ENCODE data around the gene TOM1L2.
A peak's percentile ranks its signal among the peaks of the same experiment; 100 is the strongest.

Gene TOM1L2

DNA sequence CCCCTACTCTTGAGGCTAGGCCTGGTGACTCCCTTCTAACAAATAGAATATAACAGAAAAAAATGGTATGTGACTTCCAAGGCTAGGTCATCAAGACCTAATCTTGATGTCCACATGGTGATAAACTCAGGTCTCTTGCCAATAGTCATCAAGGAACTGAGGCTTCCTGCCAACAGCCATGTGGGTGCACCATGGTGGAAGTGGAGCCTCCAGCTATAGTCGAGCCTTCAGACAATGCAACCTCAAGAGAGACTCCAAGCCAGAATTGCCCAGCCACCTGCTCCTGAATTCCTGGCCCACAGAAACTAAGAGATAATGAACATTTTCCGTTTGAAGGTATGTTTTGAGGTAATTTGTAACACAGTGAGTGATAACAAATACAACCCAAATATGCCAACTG lies 79.5 kb downstream of the TOM1L2 start:
- DNase-seq = no peak

DNA sequence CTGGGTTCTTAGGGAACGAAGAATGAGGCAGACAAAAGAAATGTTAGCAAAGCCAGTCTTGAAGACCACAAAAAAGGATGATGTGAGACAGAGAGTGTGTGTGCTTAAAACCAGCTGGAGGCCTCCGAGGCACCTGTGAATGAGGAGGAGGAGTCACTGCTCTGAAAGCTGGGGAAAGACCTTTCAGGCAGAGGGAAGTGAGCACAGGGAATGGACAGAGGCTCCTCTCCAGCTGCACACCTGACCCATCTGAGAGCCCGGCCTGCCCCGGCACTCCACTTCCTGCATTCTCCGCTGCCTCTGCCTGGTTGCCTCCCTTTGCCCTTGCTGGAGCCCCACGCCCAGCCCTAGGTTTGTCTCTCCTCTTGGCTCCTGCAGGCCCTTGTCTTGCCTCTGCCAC lies 80.2 kb downstream of the TOM1L2 start:
- no peak for DNase-seq

DNA sequence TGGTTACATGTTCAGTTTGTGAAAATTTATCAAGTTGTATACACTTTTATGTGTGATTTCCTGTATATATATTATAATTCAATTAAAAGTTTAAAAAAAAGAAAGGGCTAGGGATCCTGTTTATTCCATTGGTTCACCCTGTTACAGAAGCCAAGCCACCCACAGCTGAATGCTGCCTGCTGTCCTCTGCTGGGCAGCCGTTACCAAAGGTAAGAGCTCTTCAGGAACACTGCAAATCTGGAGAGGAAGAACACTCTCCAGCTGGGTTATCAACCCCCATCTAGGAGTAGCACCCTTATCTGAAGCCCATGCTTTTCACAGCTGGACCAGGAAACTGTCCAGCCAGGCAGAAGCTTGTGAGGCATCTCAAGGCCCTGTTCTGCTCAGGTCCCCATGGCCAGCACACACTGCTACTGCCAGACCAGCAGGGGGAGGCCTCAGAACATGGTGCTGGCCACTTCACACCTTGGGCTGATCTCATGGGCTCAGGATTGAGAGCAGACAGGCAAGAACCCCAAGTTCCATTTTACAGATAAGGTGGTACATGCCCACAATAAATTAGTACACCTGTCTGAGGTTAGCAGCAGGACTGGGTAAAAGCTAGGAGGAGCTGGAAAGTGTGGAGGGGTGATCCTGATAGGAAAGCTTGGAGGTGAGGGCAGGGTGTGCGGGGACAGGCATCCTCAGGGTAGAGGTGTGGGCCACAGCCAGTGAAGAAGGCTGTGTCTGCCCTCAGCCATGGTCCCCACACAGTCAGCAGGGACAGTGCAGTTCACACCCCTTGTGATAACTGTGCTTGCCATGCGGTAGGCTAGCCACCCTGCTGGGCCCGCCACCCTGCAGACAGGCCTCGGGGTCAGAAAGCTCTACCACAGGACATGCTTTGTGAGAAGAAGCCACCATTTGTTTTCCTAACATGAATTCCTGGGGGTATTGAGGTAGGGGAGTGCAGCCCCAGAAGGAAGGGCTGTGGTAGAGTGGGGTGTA lies 81.1 kb downstream of the TOM1L2 start:
- peak; percentile 10 to 47 for DNase-seq

DNA sequence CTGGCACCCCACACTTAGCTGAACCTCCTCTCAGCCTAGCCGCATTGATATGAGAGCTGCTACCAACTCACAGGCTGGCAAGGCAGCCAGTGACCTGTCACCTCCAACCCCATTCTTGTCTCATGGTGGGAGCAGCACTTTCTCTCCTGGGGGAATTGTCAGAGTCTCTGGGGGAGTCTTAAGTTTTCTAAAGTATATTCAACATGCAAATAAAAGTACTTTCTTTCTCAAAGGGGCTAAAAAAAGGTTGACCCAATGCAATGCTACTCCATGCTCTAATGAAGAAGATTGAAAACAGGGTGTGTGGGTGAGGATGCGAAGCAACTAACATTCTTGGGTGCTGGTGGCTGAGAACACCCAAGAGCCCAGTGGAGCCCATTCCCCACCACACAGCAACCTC lies 82.3 kb downstream of the TOM1L2 start:
- DNase-seq = no peak

DNA sequence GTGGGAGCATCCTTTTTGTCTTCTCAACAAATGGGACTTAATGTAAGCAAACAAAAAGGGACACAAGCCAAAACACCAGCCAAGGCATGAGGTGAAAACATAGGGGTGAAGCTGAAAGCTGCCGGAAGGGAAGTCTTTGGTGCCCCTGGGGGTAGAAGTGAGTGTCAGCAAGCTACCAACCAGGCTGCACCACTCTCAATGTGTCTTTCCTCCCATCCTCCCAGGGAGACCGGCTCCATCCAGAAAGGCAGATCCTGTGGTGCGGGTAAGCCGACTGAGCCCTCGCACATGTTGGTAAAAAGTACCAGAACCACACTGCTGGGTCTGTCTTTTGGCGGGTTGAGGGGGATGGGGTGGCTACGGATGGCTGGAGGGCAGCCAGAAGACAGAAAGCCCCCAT lies 83.4 kb downstream of the TOM1L2 start:
- DNase-seq = no peak

DNA sequence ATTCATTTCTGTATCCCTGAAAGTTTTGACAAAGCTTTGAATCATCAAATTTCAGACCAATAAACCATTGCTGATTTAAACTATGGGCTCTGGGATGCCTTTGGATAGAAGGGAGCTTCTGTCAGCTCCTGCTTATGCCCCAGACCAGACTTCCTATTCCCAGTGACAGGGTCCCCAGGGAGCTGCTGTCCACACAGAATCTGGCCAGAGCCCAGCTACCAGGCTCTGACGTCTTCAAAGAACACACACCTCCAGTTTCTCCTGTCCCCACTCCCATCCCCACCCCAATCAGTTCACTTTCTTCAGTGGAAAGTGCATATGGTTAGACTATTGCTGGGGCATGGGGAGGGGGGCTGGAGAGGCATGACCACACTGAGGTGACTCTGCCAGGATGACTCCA lies 83.8 kb downstream of the TOM1L2 start:
- no peak for DNase-seq

DNA sequence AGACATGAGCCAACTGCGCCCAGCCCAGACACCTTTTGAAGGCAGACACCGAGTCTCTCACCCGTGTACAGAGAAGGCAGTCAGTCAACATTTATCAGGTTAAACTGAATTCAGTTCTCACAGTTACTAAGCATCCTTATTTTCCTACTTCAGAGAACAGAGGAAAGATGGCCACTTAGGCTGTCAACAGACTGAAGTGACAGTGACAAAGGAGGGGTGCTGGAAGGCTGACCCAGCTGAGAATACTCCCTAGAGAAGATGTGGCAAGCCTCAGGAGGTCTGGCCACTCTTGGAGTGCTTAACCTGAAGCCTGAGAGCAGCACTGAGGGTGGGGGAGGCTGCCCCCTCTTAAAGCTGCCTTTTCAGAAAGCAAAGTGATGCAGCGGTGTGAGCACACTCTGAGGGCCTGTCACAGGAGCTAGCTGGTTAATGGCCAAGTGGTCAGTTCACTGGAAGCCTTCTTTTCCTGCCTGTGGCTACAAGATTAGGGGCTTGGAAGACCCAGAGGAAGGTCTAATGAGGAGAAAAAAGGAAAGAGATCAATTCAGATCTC lies 84.4 kb downstream of the TOM1L2 start:
- no peak for DNase-seq

DNA sequence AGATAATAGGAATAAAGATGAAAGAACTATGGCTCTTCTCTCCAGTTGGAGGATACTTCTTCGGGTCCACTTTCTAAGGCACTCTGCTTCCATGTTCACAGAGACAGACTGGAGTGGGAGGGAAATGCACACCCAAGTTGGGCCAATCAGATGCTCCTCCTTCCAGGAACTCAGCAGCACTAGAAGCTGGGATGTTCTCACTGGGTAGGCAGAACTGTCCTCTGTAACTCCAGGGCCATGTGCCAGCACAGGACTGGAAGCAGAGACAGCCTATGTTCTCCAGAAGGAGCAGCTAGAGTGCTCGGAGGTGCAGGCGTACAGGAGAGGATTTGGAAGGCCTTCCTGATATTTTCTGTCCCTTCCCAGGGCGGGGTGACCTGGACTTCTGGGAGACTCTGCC lies 85.5 kb downstream of the TOM1L2 start:
- no peak for DNase-seq

DNA sequence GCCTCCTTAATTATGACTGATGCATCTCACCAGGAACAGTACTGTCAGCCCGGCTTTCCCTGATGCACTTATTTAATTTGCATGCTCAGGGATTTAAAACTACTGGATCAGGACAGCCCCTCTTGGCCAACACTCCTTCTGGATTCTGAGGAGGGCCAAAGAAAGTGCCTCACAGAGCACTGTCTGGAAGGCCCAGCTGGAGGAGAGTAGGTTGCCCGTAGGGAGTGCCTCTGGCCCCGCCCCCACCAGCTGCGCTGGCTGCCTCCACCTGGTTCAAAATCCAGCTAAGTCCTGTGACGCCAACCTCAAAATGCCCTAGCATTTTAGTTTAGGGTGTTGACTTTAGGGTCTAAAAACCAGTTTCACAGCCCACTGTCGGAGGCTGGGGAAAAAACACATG lies 86.0 kb downstream of the TOM1L2 start:
- DNase-seq = no peak

DNA sequence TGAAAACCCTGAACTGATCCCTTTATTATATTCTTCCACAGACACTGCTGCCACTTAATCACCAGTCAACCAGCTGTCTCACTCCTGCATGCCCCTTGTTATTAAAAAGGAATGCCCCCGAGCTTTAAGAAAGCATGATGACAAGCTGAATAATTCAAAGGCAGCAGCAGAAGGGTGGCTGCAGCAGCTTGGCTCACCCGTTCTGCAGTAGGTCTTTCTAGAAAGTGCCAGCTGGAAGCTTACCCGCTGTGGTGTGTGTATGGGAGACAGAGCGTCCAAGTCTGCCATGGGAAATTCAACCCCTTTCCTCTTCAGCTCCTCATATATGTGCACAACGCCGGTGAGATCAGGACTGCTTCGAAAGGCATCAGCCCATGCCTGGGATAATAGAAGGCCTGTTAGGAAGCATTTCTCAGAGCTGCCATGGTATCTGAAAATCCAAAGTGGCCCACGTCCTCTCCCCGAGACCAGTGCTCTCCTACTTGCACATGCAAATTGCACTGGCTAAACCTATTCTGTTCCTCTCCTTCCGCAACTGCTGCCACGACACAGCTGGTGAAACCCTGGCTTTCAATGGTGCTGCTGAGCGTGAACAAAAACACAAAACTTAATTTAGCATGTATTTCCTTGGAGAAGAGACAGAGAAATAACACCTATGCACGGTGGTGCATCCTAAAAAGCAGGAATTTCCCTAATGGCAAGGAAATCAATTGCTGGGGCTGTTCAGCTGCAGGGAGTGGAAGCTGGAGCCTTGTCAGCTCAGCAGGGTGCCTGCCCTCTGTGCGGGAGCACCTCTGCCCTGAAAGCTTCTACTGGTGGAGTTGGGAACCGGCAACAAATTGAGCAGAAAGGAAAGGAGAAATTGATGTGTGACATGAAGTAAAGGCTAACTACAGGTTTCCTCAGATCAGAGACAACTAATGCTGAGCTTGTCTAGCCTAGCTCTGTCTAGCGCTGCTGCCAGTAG lies 87.5 kb downstream of the TOM1L2 start:
- no peak for DNase-seq

DNA sequence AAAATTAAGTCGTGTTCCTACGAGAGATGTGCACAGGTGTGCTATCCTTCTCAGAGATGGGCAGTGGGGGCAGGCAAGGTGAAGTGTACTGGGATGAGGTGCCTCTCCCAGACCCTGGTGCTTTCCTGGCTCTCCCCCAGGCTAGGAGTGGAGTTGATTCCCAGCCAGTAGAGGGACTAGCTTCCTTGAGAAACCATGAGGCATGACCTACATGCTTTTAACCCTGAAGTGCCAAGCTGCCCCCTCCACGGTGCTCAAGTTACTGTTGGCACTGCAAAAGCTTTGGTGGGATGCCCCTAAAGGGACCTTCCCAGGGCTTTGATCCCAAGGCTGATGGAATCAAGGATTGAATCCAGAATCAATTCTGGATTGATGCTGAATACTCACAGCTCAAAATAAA lies 88.4 kb downstream of the TOM1L2 start:
- DNase-seq = no peak

DNA sequence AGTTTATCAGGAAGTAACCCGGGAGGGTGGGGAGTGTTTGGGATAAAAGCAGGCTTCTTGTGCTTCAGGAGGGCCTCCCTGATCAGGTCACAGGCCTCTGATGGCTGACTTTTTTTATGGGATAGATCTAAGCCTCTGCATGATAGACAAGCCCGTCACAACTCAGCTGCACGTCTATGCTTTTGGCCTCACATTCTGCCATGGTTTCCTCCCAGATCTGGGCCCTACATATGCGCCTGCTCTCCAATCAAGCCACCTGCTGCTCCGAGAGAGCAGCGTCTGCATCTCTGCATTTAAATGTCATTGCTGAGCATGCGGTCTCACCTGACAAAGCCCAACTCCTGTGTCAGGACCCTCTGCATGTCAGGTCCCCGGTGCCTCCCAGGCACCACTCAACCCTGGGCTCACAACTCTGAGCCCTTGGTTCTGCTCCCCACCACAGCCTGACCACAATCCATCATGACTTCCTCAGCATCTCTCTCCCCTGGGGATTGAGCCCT lies 90.1 kb downstream of the TOM1L2 start:
- no peak for DNase-seq

DNA sequence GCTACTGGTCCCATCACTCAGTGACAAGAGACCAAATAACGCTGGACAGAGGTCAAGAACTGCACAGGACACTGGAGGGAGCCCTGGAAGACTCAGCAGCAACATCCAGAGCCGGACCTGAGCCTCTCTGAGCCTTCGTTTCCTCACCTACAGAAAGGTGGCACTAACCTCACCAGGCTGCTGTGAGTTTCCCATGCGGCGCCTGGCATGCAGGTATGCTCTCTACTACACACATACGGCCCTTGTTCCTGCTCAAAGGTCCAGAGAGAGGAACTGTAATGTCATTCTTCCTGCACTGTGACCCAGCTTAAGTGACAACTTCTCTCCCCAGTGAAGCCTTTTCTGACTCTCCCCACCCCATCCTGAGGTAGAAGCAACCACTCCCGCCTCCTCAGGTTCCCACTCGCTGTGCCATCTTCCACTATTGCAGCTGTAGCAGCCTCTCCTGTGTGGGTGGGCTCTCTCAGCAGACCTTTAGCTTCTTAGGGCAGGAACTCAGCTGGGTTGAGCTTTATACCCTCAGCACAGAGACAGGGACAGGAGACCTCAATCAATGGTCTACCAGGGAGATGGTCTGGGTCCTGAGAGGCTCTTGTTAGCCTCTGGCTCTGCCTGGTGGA lies 91.5 kb downstream of the TOM1L2 start:
- DNase-seq = no peak

DNA sequence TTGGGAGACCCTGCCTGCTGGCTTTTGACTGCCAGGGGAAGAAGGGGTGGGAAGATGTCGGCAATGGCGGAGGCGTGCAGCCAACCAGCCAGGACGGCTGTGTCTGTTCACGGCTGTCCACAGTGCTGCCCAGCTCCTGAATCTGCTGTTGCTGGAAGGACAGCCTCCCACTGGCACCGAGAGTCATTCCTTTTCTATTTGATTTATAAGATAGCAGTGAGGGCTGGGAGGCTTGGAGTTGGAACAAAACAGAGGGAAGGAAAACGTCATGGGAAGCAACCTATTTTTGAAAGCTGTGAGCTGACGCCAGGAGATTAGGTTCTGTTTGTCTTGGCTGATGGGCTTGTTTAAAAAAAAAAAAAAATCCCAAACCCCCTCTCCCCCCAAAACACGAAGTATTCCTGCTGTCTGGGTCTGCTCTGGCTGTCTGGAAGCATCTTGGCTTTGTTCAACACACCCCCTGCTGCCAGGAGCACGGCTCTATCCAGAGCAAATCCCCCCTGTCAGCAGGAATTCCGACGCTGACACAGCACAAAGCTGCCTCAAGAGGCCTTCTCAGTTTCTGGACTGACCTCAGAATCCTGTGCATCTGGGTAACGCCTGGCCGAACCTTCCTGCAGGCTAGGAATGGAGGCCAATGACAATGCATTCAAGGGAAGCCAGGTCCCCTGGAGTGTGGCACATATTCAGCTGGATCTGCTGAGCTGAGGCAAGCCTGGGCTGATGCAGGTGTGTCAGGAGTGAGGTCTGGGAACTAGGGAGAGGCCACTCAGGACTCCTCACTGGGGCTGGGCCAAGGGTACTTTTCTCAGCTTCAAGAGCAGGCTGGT lies 94.5 kb downstream of the TOM1L2 start:
- peak; percentile 15 to 69 for DNase-seq

DNA sequence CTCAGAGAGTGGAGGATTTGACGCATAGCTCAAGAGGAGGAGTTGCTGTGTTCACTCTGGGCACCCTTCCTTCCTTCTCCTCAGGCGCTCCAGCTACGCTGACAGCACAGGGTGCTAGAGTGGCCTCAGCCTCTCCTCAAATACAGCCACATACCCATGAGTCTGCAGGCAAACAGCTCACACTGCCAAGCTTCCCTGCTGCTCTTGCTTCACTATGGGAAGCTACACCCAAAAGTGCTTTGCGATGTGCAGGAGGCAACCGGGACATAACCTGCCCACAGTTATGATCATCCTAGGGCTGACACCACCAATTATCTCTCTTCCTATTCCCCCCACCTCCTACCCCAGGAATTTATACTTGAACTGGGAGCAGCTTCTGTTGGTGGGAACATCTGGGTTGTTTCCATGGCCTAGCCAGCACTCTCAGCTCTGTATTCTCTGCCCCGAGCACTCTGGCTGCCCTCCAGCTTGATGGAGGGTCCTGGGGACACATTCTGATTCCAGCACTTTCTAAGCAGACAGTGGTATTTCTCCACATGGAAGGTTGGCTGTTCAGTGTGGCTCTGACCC lies 95.2 kb downstream of the TOM1L2 start:
- no peak for DNase-seq

DNA sequence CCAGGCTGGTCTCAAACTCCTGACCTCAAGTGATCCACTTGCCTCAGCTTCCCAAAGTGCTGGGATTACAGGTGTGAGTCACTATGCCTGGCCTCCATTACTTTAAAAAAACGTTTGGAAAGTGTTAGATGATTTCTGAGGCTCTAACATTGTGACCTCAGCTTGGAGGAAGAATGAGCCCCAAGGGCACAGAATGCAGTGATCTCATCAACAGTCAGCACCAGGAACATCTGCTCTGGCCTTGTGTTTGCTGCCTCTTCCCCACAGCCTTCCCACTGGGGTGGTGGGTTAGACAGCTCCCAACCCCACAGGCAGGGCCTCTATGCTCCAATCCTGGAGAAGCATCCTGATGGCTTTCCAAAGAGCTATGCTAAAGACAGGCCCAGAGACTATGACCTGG lies 97.7 kb downstream of the TOM1L2 start:
- no peak for DNase-seq

DNA sequence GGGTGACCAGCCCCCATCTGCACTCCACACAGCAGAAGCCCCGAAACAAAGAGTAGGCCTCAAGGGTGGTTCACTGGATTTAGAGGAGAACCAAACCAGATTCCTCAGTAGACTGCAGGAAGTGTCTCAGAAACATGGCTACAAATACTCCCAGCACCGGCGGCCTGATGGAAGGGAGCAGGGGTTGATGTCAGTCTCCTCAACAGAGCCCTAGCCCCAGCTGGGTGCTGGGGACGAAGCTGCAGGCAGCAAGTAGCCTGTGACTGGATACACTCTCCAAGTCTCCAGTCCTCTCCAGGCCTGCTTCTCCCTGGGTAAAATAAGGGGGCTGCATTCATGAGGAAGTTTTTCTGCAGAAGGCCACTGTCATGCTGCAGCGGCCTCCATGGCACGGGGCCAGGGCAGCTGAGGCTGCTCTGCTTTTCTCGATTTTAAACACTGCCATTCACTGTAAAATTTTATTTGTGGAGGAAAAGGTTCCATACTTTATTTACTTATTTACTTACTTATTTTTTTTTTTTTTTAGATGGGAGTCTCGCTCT lies 98.7 kb downstream of the TOM1L2 start:
- no peak for DNase-seq

DNA sequence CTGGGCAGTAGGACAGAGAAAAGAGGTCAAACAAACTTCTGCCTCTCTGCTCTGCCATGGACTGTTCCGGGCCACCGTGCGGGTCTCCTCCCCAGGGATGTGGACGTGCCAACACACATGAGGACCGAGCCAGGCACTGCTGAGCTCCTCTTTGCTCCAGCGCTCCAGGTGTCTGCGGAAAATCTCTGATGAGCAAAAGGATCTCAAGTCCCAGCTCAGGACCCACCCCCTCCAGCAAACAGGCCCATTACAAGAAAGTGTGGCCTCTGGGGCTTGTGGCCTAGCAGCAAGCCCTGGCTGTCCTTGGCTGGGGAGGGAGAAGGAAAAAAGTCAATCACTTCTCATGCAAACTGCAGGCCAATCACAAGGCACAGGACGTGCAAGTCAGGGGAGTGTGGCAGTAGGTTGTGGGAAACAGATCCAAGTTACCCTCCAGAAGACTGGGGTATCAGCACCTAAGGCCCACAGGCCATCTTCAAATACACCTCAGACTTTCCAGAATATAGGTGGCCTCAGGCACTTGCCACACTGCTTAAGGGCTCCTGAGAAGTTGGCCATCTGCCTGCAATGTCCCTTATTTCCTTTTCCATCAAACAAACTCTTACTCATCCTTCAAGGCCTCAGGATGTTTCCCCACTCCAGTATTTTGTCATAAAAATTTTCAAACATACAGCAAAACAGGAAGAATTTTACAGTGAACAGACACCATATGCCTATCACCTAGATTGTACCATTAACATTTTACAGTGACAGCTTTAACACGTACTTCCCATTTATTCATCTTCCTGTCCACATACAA lies 99.5 kb downstream of the TOM1L2 start:
- no peak for DNase-seq

DNA sequence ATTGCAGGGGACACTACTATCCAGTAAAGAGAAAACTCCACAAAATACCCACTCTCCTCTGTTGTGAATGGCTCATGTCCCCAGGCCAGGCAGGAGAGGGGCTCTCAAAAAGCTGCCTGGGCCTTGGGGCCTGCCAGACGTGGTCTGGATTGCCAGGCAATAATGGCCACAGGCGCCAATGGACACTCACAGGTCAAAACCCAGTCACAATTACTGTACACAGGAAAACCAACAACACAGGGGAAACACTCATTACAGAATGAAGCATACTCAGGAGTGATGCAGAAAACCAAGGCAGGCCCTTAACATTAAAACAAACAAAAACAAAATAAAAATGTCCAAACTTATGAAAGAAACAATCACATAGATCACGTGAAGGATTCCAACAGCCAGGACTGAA lies 100.3 kb downstream of the TOM1L2 start:
- DNase-seq = no peak

DNA sequence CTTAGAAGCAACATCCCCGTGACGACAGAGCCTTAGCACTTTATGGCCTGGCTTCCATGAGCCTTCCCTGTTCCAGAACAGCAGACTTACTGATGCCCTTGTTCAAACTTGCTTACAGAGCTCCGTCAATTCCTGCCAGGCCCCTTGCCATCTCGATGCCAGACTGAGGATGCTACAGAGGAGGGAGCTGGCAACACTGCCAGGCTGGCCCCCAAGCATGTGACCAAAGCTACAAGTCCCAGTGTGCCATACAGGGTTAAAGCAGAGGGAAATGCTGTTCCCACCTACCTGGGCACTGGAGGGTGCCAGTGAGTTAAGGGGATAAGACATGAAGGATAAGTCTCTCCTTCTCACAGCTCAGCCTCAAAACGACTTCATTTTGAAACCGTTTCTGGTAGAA lies 102.0 kb downstream of the TOM1L2 start:
- DNase-seq = no peak
